MG63 (cell line): ENCODE measurements around the gene RAB24. TPM values are rescaled to one million over a fixed set of nuclear protein-coding genes. Genes with fewer than 3 reads are reported as not detected.
"Not testable (repeated sequence)": the region's sequence is repeated elsewhere in the genome, so short reads cannot be mapped to it uniquely, and the experiment has no call there.

ENCODE experiments used
- DNase-seq: peaks from one replicate; pipeline ENCODE4 v3.0.0-alpha.2; 2020
- H3K27me3 ChIP-seq: fragments of 250-450 bp; sonication (Bioruptor Pico); 2 replicates; pipeline ENCODE4 v1.5.1; 2020; ENCODE audit warnings: mild to moderate bottlenecking, moderate library complexity
- H3K36me3 ChIP-seq: fragments of 250-450 bp; sonication (Bioruptor Pico); 2 replicates; pipeline ENCODE4 v1.5.1; 2020; ENCODE audit warnings: mild to moderate bottlenecking, moderate library complexity
- H3K4me3 ChIP-seq: fragments of 250-450 bp; sonication (Bioruptor Pico); 2 replicates; pipeline ENCODE4 v1.5.1; 2020; ENCODE audit warnings: mild to moderate bottlenecking, moderate library complexity
- H3K9me3 ChIP-seq: fragments of 250-450 bp; sonication (Bioruptor Pico); 2 replicates; pipeline ENCODE4 v1.5.1; 2020; ENCODE audit warnings: mild to moderate bottlenecking, moderate library complexity
- total RNA-seq: library from RNA; depleted of rRNA; stranded (reverse); fragments of >200 nt; shearing (Covaris generic); gene quantifications from 2 replicates; pipeline ENCODE4 v1.2.3, GENCODE V29; 2014; ENCODE audit warnings: low replicate concordance; rRNA removed

RAB24 gene
- total RNA-seq, 1 experiment from 2014 or later = 50.3 TPM

GRCh38 chr5:177288191-177288590 is 15.3 kb downstream of the RAB24 start:
- no peaks in the 10 kb centered on the region for H3K27me3 ChIP-seq
- DNase-seq = no peak
- peaks cover 92% of the 10 kb centered on the region for H3K36me3 ChIP-seq
- H3K4me3 ChIP-seq = no peak overlapping the region
- no peaks in the 10 kb centered on the region for H3K9me3 ChIP-seq

GRCh38 chr5:177276886-177277285 is 26.6 kb downstream of the RAB24 start:
- DNase-seq = no peak
- Histone ChIP-seq H3K9me3 (no peaks in the 10 kb centered on the region), H3K4me3 (no peak overlapping the region), H3K27me3 (no peaks in the 10 kb centered on the region), H3K36me3 (peaks cover 70% of the 10 kb centered on the region)

GRCh38 chr5:177275883-177276282 is 27.6 kb downstream of the RAB24 start:
- no peaks in the 10 kb centered on the region for H3K27me3 ChIP-seq
- no peak for DNase-seq
- H3K9me3 ChIP-seq = no peaks in the 10 kb centered on the region
- peaks cover 73% of the 10 kb centered on the region for H3K36me3 ChIP-seq
- H3K4me3 ChIP-seq = no peak overlapping the region

GRCh38 chr5:177271113-177271512 is 32.4 kb downstream of the RAB24 start:
- no peaks in the 10 kb centered on the region for H3K9me3 ChIP-seq
- H3K27me3 ChIP-seq = no peaks in the 10 kb centered on the region
- no peak overlapping the region for H3K4me3 ChIP-seq
- peaks cover 79% of the 10 kb centered on the region for H3K36me3 ChIP-seq
- DNase-seq = no peak

GRCh38 chr5:177270653-177271052 is 32.9 kb downstream of the RAB24 start:
- Histone ChIP-seq H3K36me3 (peaks cover 79% of the 10 kb centered on the region), H3K27me3 (no peaks in the 10 kb centered on the region), H3K9me3 (no peaks in the 10 kb centered on the region), H3K4me3 (no peak overlapping the region)
- DNase-seq = no peak

- H3K36me3 ChIP-seq = peaks cover 79% of the 10 kb centered on the region
- H3K9me3 ChIP-seq = no peaks in the 10 kb centered on the region
- H3K27me3 ChIP-seq = no peaks in the 10 kb centered on the region
- H3K4me3 ChIP-seq = no peak overlapping the region
- no peak for DNase-seq
Observed at GRCh38 chr5:177269976-177270375, 33.5 kb downstream of the RAB24 start.

GRCh38 chr5:177269232-177269895 is 34.2 kb downstream of the RAB24 start:
- H3K36me3 ChIP-seq = peaks cover 79% of the 10 kb centered on the region
- H3K4me3 ChIP-seq = no peak overlapping the region
- no peaks in the 10 kb centered on the region for H3K9me3 ChIP-seq
- no peak for DNase-seq
- no peaks in the 10 kb centered on the region for H3K27me3 ChIP-seq

GRCh38 chr5:177265395-177265794 is 38.1 kb downstream of the RAB24 start:
- Histone ChIP-seq H3K27me3 (no peaks in the 10 kb centered on the region), H3K4me3 (no peak overlapping the region), H3K36me3 (peaks cover 87% of the 10 kb centered on the region), H3K9me3 (no peaks in the 10 kb centered on the region)
- DNase-seq = no peak

GRCh38 chr5:177264178-177264577 is 39.3 kb downstream of the RAB24 start:
- no peak overlapping the region for H3K4me3 ChIP-seq
- peaks cover 88% of the 10 kb centered on the region for H3K36me3 ChIP-seq
- no peaks in the 10 kb centered on the region for H3K9me3 ChIP-seq
- no peaks in the 10 kb centered on the region for H3K27me3 ChIP-seq
- DNase-seq = no peak

- Histone ChIP-seq H3K9me3 (no peaks in the 10 kb centered on the region), H3K36me3 (peaks cover 84% of the 10 kb centered on the region), H3K4me3 (no peak overlapping the region), H3K27me3 (no peaks in the 10 kb centered on the region)
- no peak for DNase-seq
Observed at GRCh38 chr5:177261510-177261909, 42.0 kb downstream of the RAB24 start.

GRCh38 chr5:177260961-177261360 is 42.6 kb downstream of the RAB24 start:
- H3K27me3 ChIP-seq = no peaks in the 10 kb centered on the region
- H3K36me3 ChIP-seq = peaks cover 81% of the 10 kb centered on the region
- no peak for DNase-seq
- no peak overlapping the region for H3K4me3 ChIP-seq
- H3K9me3 ChIP-seq = no peaks in the 10 kb centered on the region

GRCh38 chr5:177258711-177259110 is 44.8 kb downstream of the RAB24 start:
- not testable (repeated sequence) for H3K9me3 ChIP-seq, H3K4me3 ChIP-seq, DNase-seq, H3K27me3 ChIP-seq
- H3K36me3 ChIP-seq = peaks cover 79% of the 10 kb centered on the region

- no peaks in the 10 kb centered on the region for H3K27me3 ChIP-seq
- peaks cover 75% of the 10 kb centered on the region for H3K36me3 ChIP-seq
- H3K9me3 ChIP-seq = no peaks in the 10 kb centered on the region
- no peak overlapping the region for H3K4me3 ChIP-seq
- peak; percentile 47 for DNase-seq
Observed at GRCh38 chr5:177256296-177256695, 47.2 kb downstream of the RAB24 start.

GRCh38 chr5:177253252-177253651 is 50.3 kb downstream of the RAB24 start:
- peaks cover 76% of the 10 kb centered on the region for H3K36me3 ChIP-seq
- H3K27me3 ChIP-seq = no peaks in the 10 kb centered on the region
- no peak for DNase-seq
- no peak overlapping the region for H3K4me3 ChIP-seq
- no peaks in the 10 kb centered on the region for H3K9me3 ChIP-seq

Other genes starting within 250 kb of the RAB24 start
- 51.3 and 96.6 TPM in 2 replicates for gene FGFR4, start 216.8 kb downstream of the RAB24 start, total RNA-seq
- 30.9 and 43.8 TPM in 2 replicates for gene NSD1, start 169.9 kb downstream of the RAB24 start, total RNA-seq
- gene PRELID1, start 80 bp upstream of the RAB24 start, total RNA-seq = 914 and 924 TPM in 2 replicates
- gene MXD3, start 8.2 kb upstream of the RAB24 start, total RNA-seq = 52.9 and 53.3 TPM in 2 replicates
- 296 and 502 TPM in 2 replicates for gene LMAN2, start 47.9 kb upstream of the RAB24 start, total RNA-seq
- gene RGS14, start 54.2 kb upstream of the RAB24 start, total RNA-seq = 10.7 and 16.7 TPM in 2 replicates
- gene SLC34A1, start 80.7 kb upstream of the RAB24 start, total RNA-seq = not detected in 2 replicates
- not detected in 2 replicates for gene PFN3, start 96.9 kb upstream of the RAB24 start, total RNA-seq
- gene F12, start 105.8 kb upstream of the RAB24 start, total RNA-seq = 1.3 and 2.3 TPM in 2 replicates
- 62.4 and 127 TPM in 2 replicates for gene GRK6, start 123.0 kb upstream of the RAB24 start, total RNA-seq
- 61.4 and 68.2 TPM in 2 replicates for gene PRR7, start 143.1 kb upstream of the RAB24 start, total RNA-seq
- gene DBN1, start 169.9 kb upstream of the RAB24 start, total RNA-seq = 245 and 334 TPM in 2 replicates
- gene PDLIM7, start 193.9 kb upstream of the RAB24 start, total RNA-seq = 77.8 and 165 TPM in 2 replicates
- 0.92 TPM in 1 of 2 replicates, not detected in the other for gene DOK3, start 206.1 kb upstream of the RAB24 start, total RNA-seq
- gene DDX41, start 213.2 kb upstream of the RAB24 start, total RNA-seq = 125 and 127 TPM in 2 replicates